ENCODE data around the gene PIP5K1C.

Gene PIP5K1C

DNA sequence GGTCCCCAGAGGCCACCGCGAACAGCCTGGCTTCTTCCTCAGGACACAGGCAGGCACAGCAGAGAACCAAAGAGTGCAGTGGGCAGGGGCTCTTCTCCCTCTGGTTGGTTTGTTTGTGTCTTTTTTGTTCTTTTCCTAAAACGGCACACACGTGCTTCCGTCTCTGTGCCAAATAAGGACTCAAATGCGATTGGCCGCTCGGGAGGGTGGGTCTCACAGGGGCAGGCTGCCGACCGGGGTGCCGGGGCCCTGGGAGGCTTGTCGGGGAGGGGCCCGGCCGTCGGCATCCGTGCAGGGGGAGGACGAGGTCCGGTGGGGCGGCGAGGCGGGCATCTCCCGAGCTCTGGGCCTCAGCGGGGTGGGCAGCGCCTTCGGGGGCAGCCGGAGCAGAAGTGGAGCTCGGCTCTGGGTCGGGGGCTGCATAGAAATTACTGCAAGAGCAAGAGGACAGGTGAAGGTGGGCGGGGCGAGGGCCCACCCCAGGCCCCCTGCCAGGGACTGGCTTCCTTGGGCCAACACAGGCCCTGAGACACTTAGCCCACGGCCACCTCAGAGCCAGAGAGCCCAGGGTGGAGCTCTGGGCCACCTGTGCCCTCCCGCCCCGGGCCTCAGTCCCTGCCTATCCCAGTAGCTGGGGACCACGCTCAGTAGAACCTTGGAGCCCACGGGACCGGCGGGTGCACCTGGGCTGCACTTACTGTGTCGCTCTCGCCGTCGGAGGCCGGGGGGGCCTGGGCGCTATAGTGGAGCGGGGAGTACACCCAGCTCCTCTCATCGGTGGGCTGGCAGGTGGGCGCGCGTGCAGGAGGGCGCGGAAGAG lies 67.3 kb downstream of the PIP5K1C start:
- TF ChIP-seq, protein P1, sequence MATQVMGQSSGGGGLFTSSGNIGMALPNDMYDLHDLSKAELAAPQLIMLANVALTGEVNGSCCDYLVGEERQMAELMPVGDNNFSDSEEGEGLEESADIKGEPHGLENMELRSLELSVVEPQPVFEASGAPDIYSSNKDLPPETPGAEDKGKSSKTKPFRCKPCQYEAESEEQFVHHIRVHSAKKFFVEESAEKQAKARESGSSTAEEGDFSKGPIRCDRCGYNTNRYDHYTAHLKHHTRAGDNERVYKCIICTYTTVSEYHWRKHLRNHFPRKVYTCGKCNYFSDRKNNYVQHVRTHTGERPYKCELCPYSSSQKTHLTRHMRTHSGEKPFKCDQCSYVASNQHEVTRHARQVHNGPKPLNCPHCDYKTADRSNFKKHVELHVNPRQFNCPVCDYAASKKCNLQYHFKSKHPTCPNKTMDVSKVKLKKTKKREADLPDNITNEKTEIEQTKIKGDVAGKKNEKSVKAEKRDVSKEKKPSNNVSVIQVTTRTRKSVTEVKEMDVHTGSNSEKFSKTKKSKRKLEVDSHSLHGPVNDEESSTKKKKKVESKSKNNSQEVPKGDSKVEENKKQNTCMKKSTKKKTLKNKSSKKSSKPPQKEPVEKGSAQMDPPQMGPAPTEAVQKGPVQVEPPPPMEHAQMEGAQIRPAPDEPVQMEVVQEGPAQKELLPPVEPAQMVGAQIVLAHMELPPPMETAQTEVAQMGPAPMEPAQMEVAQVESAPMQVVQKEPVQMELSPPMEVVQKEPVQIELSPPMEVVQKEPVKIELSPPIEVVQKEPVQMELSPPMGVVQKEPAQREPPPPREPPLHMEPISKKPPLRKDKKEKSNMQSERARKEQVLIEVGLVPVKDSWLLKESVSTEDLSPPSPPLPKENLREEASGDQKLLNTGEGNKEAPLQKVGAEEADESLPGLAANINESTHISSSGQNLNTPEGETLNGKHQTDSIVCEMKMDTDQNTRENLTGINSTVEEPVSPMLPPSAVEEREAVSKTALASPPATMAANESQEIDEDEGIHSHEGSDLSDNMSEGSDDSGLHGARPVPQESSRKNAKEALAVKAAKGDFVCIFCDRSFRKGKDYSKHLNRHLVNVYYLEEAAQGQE (IDR thresholded peaks at IDR 0.05; ENCODE audit: insufficient read depth in 1 of 2, low read depth in 2 of 2, low read length in 2 of 2), result no peak
- TF ChIP-seq POLR2AphosphoS5 (IDR thresholded peaks at IDR 0.05; ENCODE audit: low read depth, low read length), result no peak
- no peak for TF ChIP-seq TAF1 (IDR thresholded peaks at IDR 0.05; ENCODE audit: borderline replicate concordance, insufficient read depth, low read length)
- TF ChIP-seq FOXP2 (optimal IDR thresholded peaks at IDR 0.05; ENCODE audit: borderline replicate concordance, extremely low read depth, extremely low read length, insufficient read depth), result no peak
- TF ChIP-seq SIN3A (IDR thresholded peaks at IDR 0.05; ENCODE audit: borderline replicate concordance, insufficient read depth, low read length), result no peak

DNA sequence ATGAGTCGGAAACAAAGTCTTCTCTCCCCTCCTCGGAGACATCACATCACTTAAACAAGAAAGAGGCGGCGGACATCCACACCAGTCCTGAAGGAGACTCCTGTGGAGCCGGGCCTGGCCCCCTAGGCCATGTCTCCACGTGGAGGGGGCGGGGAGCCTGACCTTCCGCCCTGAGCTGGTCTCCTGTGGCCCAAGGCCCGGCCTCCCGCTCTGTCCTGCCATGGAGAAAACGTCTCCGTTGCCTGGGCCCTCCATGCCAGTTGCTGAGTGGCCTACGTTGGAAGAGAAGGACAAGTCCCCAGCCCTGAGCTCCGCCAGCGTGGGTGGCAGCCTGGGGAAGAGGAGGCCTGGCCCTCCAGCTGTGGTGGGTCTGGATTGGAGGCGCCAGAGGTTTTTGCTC lies 68.2 kb downstream of the PIP5K1C start:
- no peak for TF ChIP-seq FOXP2 (optimal IDR thresholded peaks at IDR 0.05; ENCODE audit: borderline replicate concordance, extremely low read depth, extremely low read length, insufficient read depth)
- TF ChIP-seq, protein P1 (IDR thresholded peaks at IDR 0.05; ENCODE audit: insufficient read depth in 1 of 2, low read depth in 2 of 2, low read length in 2 of 2), result no peak
- no peak for TF ChIP-seq SIN3A (IDR thresholded peaks at IDR 0.05; ENCODE audit: borderline replicate concordance, insufficient read depth, low read length)
- no peak for TF ChIP-seq TAF1 (IDR thresholded peaks at IDR 0.05; ENCODE audit: borderline replicate concordance, insufficient read depth, low read length)
- TF ChIP-seq POLR2AphosphoS5 (IDR thresholded peaks at IDR 0.05; ENCODE audit: low read depth, low read length), result no peak

DNA sequence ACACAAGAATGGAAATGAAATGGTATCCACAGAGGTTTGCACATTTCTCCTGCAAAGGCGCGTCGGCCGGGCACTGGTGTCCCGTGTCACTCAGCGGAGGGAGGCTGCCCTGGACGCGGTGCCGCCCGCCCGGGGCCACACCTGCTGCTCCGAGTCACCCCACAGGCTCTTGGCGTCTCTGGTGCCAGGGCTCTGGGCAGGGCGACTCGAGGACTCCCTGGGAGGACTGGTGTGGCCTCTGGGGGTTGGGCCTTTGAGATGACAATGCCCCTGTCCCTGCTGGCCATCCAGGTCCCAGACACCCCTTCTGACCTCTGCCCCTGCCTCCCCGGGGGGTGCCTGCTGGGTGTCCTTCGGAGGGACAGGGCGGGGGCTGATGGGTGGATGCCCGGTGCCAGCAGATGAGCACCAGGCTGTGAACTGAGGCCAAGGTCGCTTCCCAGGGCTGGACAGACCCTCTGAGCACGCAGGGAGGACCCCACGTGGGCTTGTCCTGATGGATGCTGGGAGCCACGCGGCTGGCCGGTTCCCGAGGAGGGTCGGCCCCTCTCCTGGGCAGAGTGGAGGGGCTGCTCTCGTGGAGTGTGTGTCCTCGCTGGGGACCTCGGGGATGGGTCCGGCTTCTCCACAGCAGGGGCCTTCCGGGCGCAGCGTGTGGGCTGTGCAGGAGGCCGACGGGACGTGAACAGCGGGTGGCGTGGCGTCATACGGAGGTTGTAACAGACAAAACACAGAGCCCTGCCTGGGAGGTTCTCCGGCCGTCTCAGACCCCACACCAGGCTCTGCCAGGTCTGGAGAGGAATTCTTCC lies 69.0 kb downstream of the PIP5K1C start:
- TF ChIP-seq FOXP2 (optimal IDR thresholded peaks at IDR 0.05; ENCODE audit: borderline replicate concordance, extremely low read depth, extremely low read length, insufficient read depth), result no peak
- no peak for TF ChIP-seq POLR2AphosphoS5 (IDR thresholded peaks at IDR 0.05; ENCODE audit: low read depth, low read length)
- TF ChIP-seq, protein P1 (IDR thresholded peaks at IDR 0.05; ENCODE audit: insufficient read depth in 1 of 2, low read depth in 2 of 2, low read length in 2 of 2), result no peak
- no peak for TF ChIP-seq SIN3A (IDR thresholded peaks at IDR 0.05; ENCODE audit: borderline replicate concordance, insufficient read depth, low read length)
- TF ChIP-seq TAF1 (IDR thresholded peaks at IDR 0.05; ENCODE audit: borderline replicate concordance, insufficient read depth, low read length), result no peak

DNA sequence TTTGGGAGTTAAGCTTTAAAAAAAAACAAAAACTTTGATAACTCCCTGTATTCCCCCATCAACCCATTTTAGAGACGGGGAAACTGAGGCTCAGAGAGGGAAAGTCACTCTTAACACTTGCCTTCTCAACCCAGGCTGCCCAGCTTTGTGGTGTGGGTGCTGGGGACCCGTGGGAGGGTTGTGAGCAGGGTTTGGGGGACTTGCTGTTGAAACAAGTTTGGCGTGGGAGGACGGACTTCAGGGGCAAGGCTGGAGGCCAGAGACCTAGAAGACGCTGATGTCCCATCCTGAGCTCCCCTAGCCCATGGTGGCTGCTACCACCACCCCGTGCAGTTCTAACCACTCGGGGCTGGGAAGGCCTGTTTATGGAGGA lies 72.9 kb downstream of the PIP5K1C start:
- TF ChIP-seq TAF1 (IDR thresholded peaks at IDR 0.05; ENCODE audit: borderline replicate concordance, insufficient read depth, low read length) (no peak), SIN3A (IDR thresholded peaks at IDR 0.05; ENCODE audit: borderline replicate concordance, insufficient read depth, low read length) (no peak), POLR2AphosphoS5 (IDR thresholded peaks at IDR 0.05; ENCODE audit: low read depth, low read length) (no peak), FOXP2 (optimal IDR thresholded peaks at IDR 0.05; ENCODE audit: borderline replicate concordance, extremely low read depth, extremely low read length, insufficient read depth) (no peak)
- TF ChIP-seq, protein P1 (IDR thresholded peaks at IDR 0.05; ENCODE audit: insufficient read depth in 1 of 2, low read depth in 2 of 2, low read length in 2 of 2), result no peak

Data from PFSK-1 (cell line).